H54 (cell line): ENCODE results near the gene GPRIN3.
"Not testable (repeated sequence)": the region's sequence is repeated elsewhere in the genome, so short reads cannot be mapped to it uniquely, and the experiment has no call there.

Experiments
- DNase-seq: peaks from one replicate; pipeline ENCODE4 v3.0.0; 2011; ENCODE audit warnings: low spot score, mixed read lengths; ENCODE audit not compliant: insufficient read length
- FAIRE-seq: peaks from 3 replicates; lab custom pipeline; 2011; peaks lifted over from hg19 to GRCh38; lab: Jason Lieb, UNC
- POLR2A ChIP-seq: IDR thresholded peaks from 2 replicates; pipeline ENCODE4 v1.6.1; 2011; ENCODE audit warnings: low read depth, mild to moderate bottlenecking, low read length

The GPRIN3 gene

GRCh38 chr4:89329280-89329679 is 21.7 kb upstream of the GPRIN3 start:
- FAIRE-seq, result no peak
- DNase-seq, result no peak
- TF ChIP-seq POLR2A, result no peak

- FAIRE-seq, result no peak
- no peak for DNase-seq
- TF ChIP-seq POLR2A, result no peak
These were observed 17.1 kb upstream of the GPRIN3 start for GRCh38 chr4:89324671-89325070.

- no peak for TF ChIP-seq POLR2A
- FAIRE-seq, result no peak
- no peak for DNase-seq
These were observed 15.1 kb upstream of the GPRIN3 start for GRCh38 chr4:89322671-89323070.

- no peak for FAIRE-seq
- DNase-seq, result no peak
- no peak for TF ChIP-seq POLR2A
These were observed 12.2 kb upstream of the GPRIN3 start for GRCh38 chr4:89319756-89320155.

- no peak for DNase-seq
These were observed 9.3 kb upstream of the GPRIN3 start for GRCh38 chr4:89316931-89317366.

GRCh38 chr4:89316211-89316610 is 8.6 kb upstream of the GPRIN3 start:
- DNase-seq (no peak), FAIRE-seq (no peak)
- TF ChIP-seq POLR2A, result no peak

More at GRCh38 chr4:89316931-89317366, 9.3 kb upstream of the GPRIN3 start:
- TF ChIP-seq POLR2A, result no peak
- peak; percentile 64 for FAIRE-seq

- no peak for TF ChIP-seq POLR2A
- no peak for FAIRE-seq
- DNase-seq, result no peak
These were observed 6.7 kb upstream of the GPRIN3 start for GRCh38 chr4:89314291-89314690.

- no peak for TF ChIP-seq POLR2A
- DNase-seq (no peak), FAIRE-seq (no peak)
These were observed 4.5 kb upstream of the GPRIN3 start for GRCh38 chr4:89312066-89312465.

GRCh38 chr4:89311433-89311832 is 3.8 kb upstream of the GPRIN3 start:
- no peak for FAIRE-seq
- no peak for TF ChIP-seq POLR2A
- no peak for DNase-seq

- DNase-seq, FAIRE-seq: not testable (repeated sequence)
These were observed 1.6 kb upstream of the GPRIN3 start for GRCh38 chr4:89309154-89309553.

GRCh38 chr4:89308161-89308500 is 531 bp upstream of the GPRIN3 start:
- no peak for TF ChIP-seq POLR2A
- FAIRE-seq (no peak), DNase-seq (no peak)

- DNase-seq, result no peak
- no peak for TF ChIP-seq POLR2A
- no peak for FAIRE-seq
These were observed 488 bp downstream of the GPRIN3 start for GRCh38 chr4:89307178-89307445.

- no peak for DNase-seq
- TF ChIP-seq POLR2A, result no peak
- no peak for FAIRE-seq
These were observed 968 bp downstream of the GPRIN3 start for GRCh38 chr4:89306486-89307177.

GRCh38 chr4:89305712-89306437 is 1.7 kb downstream of the GPRIN3 start:
- FAIRE-seq, result no peak
- DNase-seq, result no peak
- TF ChIP-seq POLR2A, result no peak

GRCh38 chr4:89305028-89305427 is 2.6 kb downstream of the GPRIN3 start:
- DNase-seq (no peak), FAIRE-seq (no peak)
- TF ChIP-seq POLR2A, result no peak

GRCh38 chr4:89303814-89304388 is 3.7 kb downstream of the GPRIN3 start:
- TF ChIP-seq POLR2A, result no peak
- no peak for FAIRE-seq
- no peak for DNase-seq
